NT2/D1 (cell line): ENCODE results near the gene CDADC1.

Experiments
- DNase-seq: peaks from one replicate; pipeline ENCODE4 v3.0.0-alpha.2; 2011; ENCODE audit warnings: low read depth, low spot score
- H3K27me3 ChIP-seq: 2 replicates; pipeline ENCODE4 v1.6.0; 2011; ENCODE audit warnings: mild to moderate bottlenecking; ENCODE audit not compliant: insufficient read length, insufficient read depth
- H3K36me3 ChIP-seq: 2 replicates; pipeline ENCODE4 v1.6.1; 2011; ENCODE audit warnings: mild to moderate bottlenecking, low read length, mixed read lengths; ENCODE audit not compliant: insufficient read depth, insufficient read length
- H3K4me1 ChIP-seq: 2 replicates; pipeline ENCODE4 v1.5.1; 2011; ENCODE audit not compliant: insufficient read depth, insufficient read length
- H3K4me3 ChIP-seq: 2 replicates; pipeline ENCODE4 v1.5.1; 2011; ENCODE audit warnings: low read depth; ENCODE audit not compliant: insufficient read length
- H3K9ac ChIP-seq: 2 replicates; pipeline ENCODE4 v1.6.0; 2011; ENCODE audit warnings: low read depth; ENCODE audit not compliant: insufficient read length
- H3K9me3 ChIP-seq: 2 replicates; pipeline ENCODE4 v1.5.1; 2011; ENCODE audit warnings: mild to moderate bottlenecking, low read length; ENCODE audit not compliant: insufficient read depth
- SUZ12 ChIP-seq: IDR thresholded peaks from 2 replicates; pipeline ENCODE4 v1.6.1; 2011; ENCODE audit not compliant: insufficient read length, insufficient read depth; ENCODE audit errors: extremely low read depth
- YY1 ChIP-seq: IDR thresholded peaks from 2 replicates; pipeline ENCODE4 v1.6.1; 2011; ENCODE audit not compliant: insufficient read length, insufficient read depth
- ZNF274 ChIP-seq: IDR thresholded peaks from 2 replicates; pipeline ENCODE4 v1.6.1; 2011; ENCODE audit warnings: mild to moderate bottlenecking, low read depth, low read length

The CDADC1 gene

DNA sequence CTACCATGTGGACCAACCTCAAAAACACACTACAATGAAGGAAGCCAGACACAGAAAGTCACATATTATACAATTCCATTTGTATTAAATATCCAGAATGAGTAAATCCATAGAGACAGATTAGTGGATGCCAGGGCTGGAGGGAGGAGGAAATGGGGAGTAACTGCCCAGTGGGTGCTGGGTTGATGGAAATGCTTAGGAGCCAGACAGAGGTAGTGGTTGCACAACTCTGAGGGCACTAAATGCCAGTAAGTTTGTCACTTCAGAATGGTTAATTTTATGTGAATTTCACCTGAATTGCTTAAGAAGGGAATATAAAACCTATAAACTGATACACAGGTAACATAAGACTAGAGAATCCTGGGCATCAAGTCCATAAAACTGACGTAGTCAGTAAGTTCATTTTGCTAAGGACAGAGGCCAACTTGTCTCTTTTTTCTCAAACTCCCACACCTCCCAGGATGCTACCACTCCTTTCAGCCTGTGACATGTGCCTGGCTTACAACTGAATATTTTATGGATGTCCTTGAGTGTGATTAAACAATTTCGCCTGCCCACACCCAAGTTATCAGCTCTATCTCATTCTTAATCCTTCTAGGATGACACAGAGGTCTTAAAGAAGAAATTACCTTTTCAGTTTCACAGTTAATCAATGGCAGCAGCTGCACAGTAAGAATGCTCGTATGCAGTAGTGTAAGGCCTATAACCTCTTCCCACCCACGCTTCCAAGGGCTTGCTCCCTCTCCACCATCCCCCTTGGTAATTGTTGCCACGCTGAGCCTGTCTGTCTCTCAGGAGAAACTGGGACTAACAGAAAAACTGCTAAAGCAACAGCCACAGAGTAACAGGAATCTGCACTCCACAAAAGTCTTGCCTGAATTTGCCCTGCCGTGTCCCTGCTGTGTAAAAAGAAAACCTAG, 33.5 kb upstream of the CDADC1 start:
- TF ChIP-seq ZNF274, result no peak
- TF ChIP-seq SUZ12, result no peak
- no peak for TF ChIP-seq YY1
- no peak overlapping the region for H3K4me3 ChIP-seq
- H3K36me3 ChIP-seq, result no peaks in the 10 kb centered on the region
- no peaks in the 10 kb centered on the region for H3K9me3 ChIP-seq
- peaks cover 5% of the 10 kb centered on the region for H3K27me3 ChIP-seq
- no peak overlapping the region for H3K9ac ChIP-seq
- no peaks in the 10 kb centered on the region for H3K4me1 ChIP-seq
- no peak for DNase-seq

DNA sequence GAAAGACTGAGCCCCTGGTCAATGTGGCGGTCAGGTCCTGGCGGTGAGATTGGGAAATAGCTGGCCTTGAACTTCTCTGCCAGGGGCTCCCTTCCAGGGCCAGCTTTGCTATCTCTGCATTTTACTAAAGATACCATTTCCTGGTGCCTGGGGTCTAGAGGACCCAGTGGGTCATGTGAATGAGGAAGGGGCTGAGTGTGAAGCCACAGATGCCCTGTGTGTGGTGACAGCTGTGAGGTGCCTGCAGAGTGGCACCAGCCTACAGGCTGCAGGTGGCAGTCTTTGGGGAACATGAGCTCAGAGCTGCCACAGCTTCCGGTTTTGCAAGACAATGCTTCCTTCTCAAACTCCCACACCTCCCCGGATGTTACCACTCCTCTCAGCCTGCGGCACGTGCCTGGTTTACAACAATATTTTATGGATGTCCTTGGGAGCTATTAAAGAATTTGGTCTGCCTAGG, 32.8 kb upstream of the CDADC1 start:
- no peak for TF ChIP-seq ZNF274
- TF ChIP-seq YY1, result no peak
- TF ChIP-seq SUZ12, result no peak
- Histone ChIP-seq H3K36me3 (no peaks in the 10 kb centered on the region), H3K4me3 (no peak overlapping the region), H3K9ac (no peak overlapping the region), H3K4me1 (no peaks in the 10 kb centered on the region), H3K9me3 (no peaks in the 10 kb centered on the region), H3K27me3 (peaks cover 9% of the 10 kb centered on the region)
- DNase-seq, result peak; percentile 33

DNA sequence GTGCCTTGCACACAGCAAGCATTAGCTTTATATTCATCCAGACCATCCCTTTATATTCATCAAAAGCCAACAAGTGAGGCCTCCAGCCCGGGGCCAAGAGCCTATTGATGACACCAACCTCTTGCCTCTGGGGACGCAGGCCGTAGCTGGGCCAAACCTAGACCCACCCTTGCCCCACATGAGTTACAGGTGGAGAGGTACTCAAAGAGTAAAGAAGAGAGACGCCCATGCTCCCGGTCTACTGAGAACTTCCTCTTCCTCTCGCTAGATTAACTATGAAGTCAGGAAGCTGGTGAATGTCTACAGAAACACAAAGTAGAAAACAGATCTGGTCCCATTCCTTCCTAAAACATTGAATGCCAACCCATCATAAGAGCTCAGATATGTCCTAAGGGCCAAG, 31.4 kb upstream of the CDADC1 start:
- no peak for DNase-seq

DNA sequence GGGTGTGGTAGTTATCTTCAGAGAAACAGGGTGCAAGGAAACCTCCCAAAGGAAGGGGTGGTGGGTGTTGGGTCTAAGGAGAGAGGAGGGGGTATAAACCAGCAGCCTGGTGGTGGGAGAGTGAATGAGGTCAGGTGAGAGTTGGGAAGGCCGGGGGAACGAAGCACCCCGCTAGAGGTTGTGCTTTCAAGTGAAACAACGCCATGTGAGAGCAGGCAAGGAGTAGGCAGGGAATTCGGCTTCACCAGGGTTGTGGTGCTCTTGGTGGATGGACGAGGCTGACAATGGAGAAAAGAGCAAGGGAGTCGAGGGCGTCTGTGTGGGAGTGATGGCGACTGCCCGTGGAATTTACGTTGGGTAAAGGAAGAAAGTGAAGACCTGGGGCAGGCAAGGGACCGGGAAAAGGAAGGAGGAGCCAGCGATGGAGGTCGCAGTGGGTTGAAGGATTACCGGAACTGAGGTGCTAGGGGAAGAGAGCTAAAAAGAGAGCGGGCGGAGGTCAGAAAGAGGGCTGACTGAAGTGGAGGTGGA, 29.7 kb upstream of the CDADC1 start:
- H3K4me1 ChIP-seq, result no peaks in the 10 kb centered on the region
- no peaks in the 10 kb centered on the region for H3K36me3 ChIP-seq
- no peak overlapping the region for H3K4me3 ChIP-seq
- no peaks in the 10 kb centered on the region; the same call in 1 of the 2 replicates for H3K9me3 ChIP-seq
- no peak overlapping the region for H3K9ac ChIP-seq
- no peak for DNase-seq
- peaks cover 33% of the 10 kb centered on the region for H3K27me3 ChIP-seq
- TF ChIP-seq ZNF274 (no peak), SUZ12 (no peak), YY1 (no peak)

More for the DNA sequence above, 31.4 kb upstream of the CDADC1 start:
- H3K27me3 ChIP-seq, result peaks cover 23% of the 10 kb centered on the region
- H3K9me3 ChIP-seq, result no peaks in the 10 kb centered on the region; the same call in 1 of the 2 replicates
- H3K4me1 ChIP-seq, result no peaks in the 10 kb centered on the region
- no peak overlapping the region for H3K4me3 ChIP-seq
- TF ChIP-seq YY1, result no peak
- TF ChIP-seq SUZ12, result no peak
- TF ChIP-seq ZNF274, result no peak
- no peaks in the 10 kb centered on the region for H3K36me3 ChIP-seq
- no peak overlapping the region for H3K9ac ChIP-seq

DNA sequence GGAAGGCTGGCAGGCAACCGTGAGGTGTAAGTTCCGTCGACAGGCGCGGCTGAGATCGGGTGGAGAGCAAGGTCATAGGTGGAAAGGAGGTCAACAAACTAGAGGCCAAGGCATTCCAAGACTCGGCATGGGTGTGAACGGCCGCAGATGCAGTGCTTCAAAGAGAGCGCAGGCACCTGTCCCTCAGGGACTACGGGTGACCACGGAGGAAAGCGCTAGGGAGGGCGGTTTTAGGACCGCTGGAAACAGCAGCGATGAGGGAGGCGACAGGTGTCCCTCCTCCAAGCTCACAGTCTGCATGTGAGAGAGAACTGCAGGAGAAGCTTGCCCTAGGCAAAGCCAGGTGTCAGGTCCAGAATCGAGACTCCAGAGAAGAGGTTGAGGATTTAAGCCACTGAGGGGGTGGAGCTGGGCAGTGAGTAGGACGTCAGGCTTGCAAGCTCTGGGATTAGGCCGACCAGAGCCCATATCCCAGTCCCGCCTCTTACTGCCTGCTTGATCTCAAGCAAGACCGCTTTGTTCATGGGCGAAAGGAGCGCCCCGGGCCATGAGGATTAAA, 29.2 kb upstream of the CDADC1 start:
- H3K4me1 ChIP-seq, result no peaks in the 10 kb centered on the region

DNA sequence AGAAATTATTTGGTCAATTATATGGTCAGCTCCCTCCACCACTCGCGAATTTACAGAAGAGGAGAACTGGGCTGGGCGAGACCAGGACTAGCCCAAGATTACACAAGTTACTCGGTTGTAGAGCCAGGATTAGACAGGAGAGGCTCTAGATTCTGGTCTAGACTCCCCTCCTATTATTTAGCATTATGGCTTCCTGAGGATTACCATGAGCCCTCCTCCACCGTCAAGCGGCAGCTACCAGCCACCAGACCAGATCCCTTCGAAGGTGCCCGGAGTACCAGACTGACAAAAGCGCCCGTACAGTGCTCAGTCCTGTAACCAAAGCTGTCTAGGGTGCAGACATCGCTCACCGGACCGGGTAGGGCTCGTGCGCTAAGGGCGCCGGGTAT, 28.1 kb upstream of the CDADC1 start:
- Histone ChIP-seq H3K36me3 (no peaks in the 10 kb centered on the region), H3K4me3 (peak overlapping the region; percentile 4), H3K27me3 (peaks cover 33% of the 10 kb centered on the region), H3K9me3 (no peaks in the 10 kb centered on the region; the same call in 1 of the 2 replicates), H3K4me1 (no peaks in the 10 kb centered on the region), H3K9ac (no peak overlapping the region)
- DNase-seq, result no peak
- TF ChIP-seq SUZ12 (no peak), YY1 (no peak), ZNF274 (no peak)

More for the DNA sequence above, 29.2 kb upstream of the CDADC1 start:
- H3K9me3 ChIP-seq, result no peaks in the 10 kb centered on the region; the same call in 1 of the 2 replicates
- H3K4me3 ChIP-seq, result no peak overlapping the region
- DNase-seq, result no peak
- no peaks in the 10 kb centered on the region for H3K36me3 ChIP-seq
- TF ChIP-seq SUZ12 (no peak), ZNF274 (no peak), YY1 (no peak)
- no peak overlapping the region for H3K9ac ChIP-seq
- peaks cover 33% of the 10 kb centered on the region for H3K27me3 ChIP-seq
